Measurements from ENCODE around the gene RAMP1.

RAMP1 gene

GRCh38 chr2:237882510-237883481, 23.4 kb downstream of the RAMP1 start:
- TF ChIP-seq CTCF (conservative IDR thresholded peaks at IDR 0.05; ENCODE audit: low read depth, low read length): no peak
- no peak overlapping the region for H3K4me3 ChIP-seq (ENCODE audit: low read length)
- DNase-seq (ENCODE audit: low read depth): no peak

- H3K4me3 ChIP-seq (ENCODE audit: low read length): no peak overlapping the region
- DNase-seq (ENCODE audit: low read depth): no peak
- TF ChIP-seq CTCF (conservative IDR thresholded peaks at IDR 0.05; ENCODE audit: low read depth, low read length): no peak
Measured at GRCh38 chr2:237883951-237884446, 24.6 kb downstream of the RAMP1 start.

- H3K4me3 ChIP-seq (ENCODE audit: low read length): no peak overlapping the region
- no peak for TF ChIP-seq CTCF (conservative IDR thresholded peaks at IDR 0.05; ENCODE audit: low read depth, low read length)
- no peak for DNase-seq (ENCODE audit: low read depth)
Measured at GRCh38 chr2:237884681-237885080, 25.3 kb downstream of the RAMP1 start.

GRCh38 chr2:237885111-237885930, 25.9 kb downstream of the RAMP1 start:
- TF ChIP-seq CTCF (conservative IDR thresholded peaks at IDR 0.05; ENCODE audit: low read depth, low read length): no peak
- H3K4me3 ChIP-seq (ENCODE audit: low read length): no peak overlapping the region
- DNase-seq (ENCODE audit: low read depth): no peak

GRCh38 chr2:237885931-237886684, 26.7 kb downstream of the RAMP1 start:
- TF ChIP-seq CTCF (conservative IDR thresholded peaks at IDR 0.05; ENCODE audit: low read depth, low read length): no peak
- no peak for DNase-seq (ENCODE audit: low read depth)
- H3K4me3 ChIP-seq (ENCODE audit: low read length): no peak overlapping the region

GRCh38 chr2:237886685-237887481, 27.5 kb downstream of the RAMP1 start:
- no peak overlapping the region for H3K4me3 ChIP-seq (ENCODE audit: low read length)
- DNase-seq (ENCODE audit: low read depth): no peak
- no peak for TF ChIP-seq CTCF (conservative IDR thresholded peaks at IDR 0.05; ENCODE audit: low read depth, low read length)

Data from retinal pigment epithelial cell (primary cell).